Natural killer cell (primary cell): ENCODE data around the gene PON3. TPM values are rescaled to one million over a fixed set of nuclear protein-coding genes. Genes with fewer than 3 reads are reported as not detected.

Experiments used
- ATAC-seq, 3 donors: fragments of 150-1000 bp in 2 of 3; fragments of 200-7000 bp in 1 of 3; cut with Tn5 transposase; 1 replicate in 1 of 3; 2 replicates in 2 of 3; pipeline ENCODE4 v1.10.0; 2021; ENCODE audit warnings: mild to moderate bottlenecking in 2 of 3, moderate library complexity in 2 of 3
- DNase-seq, 2 donors: peaks; one replicate each; pipeline versions ENCODE4 v3.0.0 to v3.0.0-alpha.2; 2013 to 2021; ENCODE audit warnings: mixed read lengths in 1 of 2
- H3K27ac ChIP-seq: one replicate; pipeline ENCODE4 v1.5.1; 2013; ENCODE audit warnings: mild to moderate bottlenecking, low read length
- H3K27me3 ChIP-seq: one replicate; pipeline ENCODE4 v1.6.1; 2013; ENCODE audit warnings: low read length; ENCODE audit not compliant: control insufficient read depth, insufficient read depth
- H3K36me3 ChIP-seq: one replicate; pipeline ENCODE4 v1.6.1; 2013; ENCODE audit warnings: low read length; ENCODE audit not compliant: control insufficient read depth, insufficient read depth
- H3K4me1 ChIP-seq: one replicate; pipeline ENCODE4 v1.6.1; 2013; ENCODE audit warnings: low read length; ENCODE audit not compliant: control insufficient read depth, insufficient read depth
- H3K4me3 ChIP-seq: one replicate; pipeline ENCODE4 v1.5.1; 2013; ENCODE audit warnings: low read length
- H3K9me3 ChIP-seq: one replicate; pipeline ENCODE4 v1.6.1; 2013; ENCODE audit warnings: low read length; ENCODE audit not compliant: control insufficient read depth, insufficient read depth
- H3K27ac Mint-ChIP-seq, 2 donors: one replicate each; pipeline ENCODE4 v1.8.0; 2022; ENCODE audit warnings: mild to moderate bottlenecking in 2 of 2, mixed read lengths in 2 of 2, moderate library complexity in 1 of 2
- H3K27me3 Mint-ChIP-seq, 2 donors: one replicate each; pipeline ENCODE4 v1.8.0; 2022; ENCODE audit warnings: low read depth in 2 of 2, mixed read lengths in 2 of 2
- H3K36me3 Mint-ChIP-seq: one replicate; pipeline ENCODE4 v1.8.0; 2022; ENCODE audit warnings: mixed read lengths
- H3K4me1 Mint-ChIP-seq, 2 donors: one replicate each; pipeline ENCODE4 v1.8.0; 2022; ENCODE audit warnings: mixed read lengths in 2 of 2
- H3K4me3 Mint-ChIP-seq: one replicate; pipeline ENCODE4 v1.8.0; 2022; ENCODE audit warnings: mild to moderate bottlenecking, moderate library complexity, mixed read lengths
- H3K9me3 Mint-ChIP-seq, 2 donors: one replicate each; pipeline ENCODE4 v1.8.0; 2022; ENCODE audit warnings: mixed read lengths in 2 of 2
- CTCF ChIP-seq: fragments of 200-600 bp; IDR thresholded peaks from one replicate; pipeline ENCODE4 v1.8.0; 2022; ENCODE audit warnings: antibody characterized with exemption
- WGBS: methylation state at CpG from one replicate; pipeline ENCODE4 v1.1.7; 2013; ENCODE audit warnings: missing lambda C conversion rate; ENCODE audit not compliant: insufficient coverage; 5-methylcytosine and 5-hydroxymethylcytosine counted together
- intact Hi-C: fragments of 100-400 bp; cut with micrococcal nuclease; formaldehyde crosslinking; loops from one replicate; pipeline ENCODE4 v1.14.2; 2022
- total RNA-seq, 4 donors: library from RNA; stranded (reverse); fragments of 120-200 nt in 1 of 4; gene quantifications; one replicate each; pipeline versions ENCODE4 v1.2.3 to v1.2.4, GENCODE V29; 2013 to 2022

PON3 gene
- total RNA-seq, 3 donors from 2014 or later (not counting 1 experiment from before 2014, with no cell fraction given) = not detected

DNA sequence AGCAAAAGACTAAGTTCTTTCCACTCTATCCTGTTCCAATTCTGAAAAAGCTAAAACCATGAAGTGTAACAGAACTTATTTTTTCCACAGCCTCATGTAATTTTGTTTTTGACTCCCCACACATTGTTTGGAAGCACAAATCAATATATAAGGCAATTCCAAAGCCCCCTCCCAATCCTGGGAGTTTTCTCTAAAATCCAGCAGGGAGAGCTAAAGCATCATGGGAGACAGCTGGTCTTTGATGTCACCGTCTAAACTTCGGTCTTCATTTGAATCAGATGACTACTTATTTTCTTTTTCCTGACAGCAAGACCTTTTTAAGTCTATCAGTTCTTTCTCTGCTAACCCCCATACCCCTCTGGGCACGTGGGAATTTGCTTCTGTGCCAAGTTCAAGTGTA is 38.6 kb downstream of the PON3 start:
- WGBS = 73% methylated on average over 3 of the region's 3 CpGs
- Histone ChIP-seq H3K27me3 (no peaks in the 10 kb centered on the region), H3K36me3 (no peaks in the 10 kb centered on the region), H3K4me3 (no peak overlapping the region), H3K4me1 (no peaks in the 10 kb centered on the region), H3K27ac (no peak overlapping the region), H3K9me3 (no peaks in the 10 kb centered on the region)
- H3K9me3 Mint-ChIP-seq = no peaks in the 10 kb centered on the region
- no peak for TF ChIP-seq CTCF
- DNase-seq (no peak), ATAC-seq (no peak)
- H3K4me3 Mint-ChIP-seq = no peak overlapping the region
- H3K27ac Mint-ChIP-seq = no peak overlapping the region
- no peaks in the 10 kb centered on the region for H3K4me1 Mint-ChIP-seq
- no peaks in the 10 kb centered on the region for H3K36me3 Mint-ChIP-seq
- H3K27me3 Mint-ChIP-seq = peaks cover 8 to 14% of the 10 kb centered on the region in 2 donors
- intact Hi-C loops = no loop called here

DNA sequence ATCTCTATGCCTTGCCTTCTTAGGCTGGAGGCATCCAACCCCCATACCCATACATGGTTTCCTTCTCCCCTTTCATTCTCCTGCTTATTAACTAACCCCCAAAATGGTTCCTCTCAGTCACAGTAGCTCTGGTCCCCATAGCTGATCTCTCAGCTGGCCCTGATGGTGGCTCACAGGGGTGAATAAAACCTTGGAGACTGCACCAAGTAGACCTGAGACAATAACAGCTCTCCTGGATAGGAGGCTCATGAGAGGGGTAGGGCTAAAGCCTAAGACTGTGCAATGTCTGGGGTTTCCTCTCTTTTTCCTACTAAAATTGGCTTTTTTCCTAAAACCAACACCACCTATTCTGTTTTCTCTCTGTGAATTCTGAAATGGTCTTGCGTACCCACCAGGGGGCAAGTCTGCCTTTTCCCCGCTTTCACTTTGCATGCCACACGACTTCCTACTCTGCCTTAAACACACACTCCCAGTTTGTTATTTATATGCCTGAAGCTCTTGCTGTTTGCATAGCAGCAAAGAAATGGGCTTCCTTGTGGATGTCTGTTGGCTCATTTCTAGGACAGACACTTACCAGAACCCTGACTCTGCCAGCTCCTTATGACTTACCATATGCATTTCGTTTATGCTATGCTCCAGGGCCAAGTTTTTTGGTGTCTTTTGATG is 53.4 kb downstream of the PON3 start:
- 92% methylated on average over 4 of the region's 4 CpGs for WGBS
- no peaks in the 10 kb centered on the region for H3K36me3 ChIP-seq
- DNase-seq = no peak
- Mint-ChIP-seq H3K4me3 (no peak overlapping the region), H3K4me1 (no peaks in the 10 kb centered on the region), H3K27ac (no peak overlapping the region), H3K27me3 (peaks cover 0 to 22% of the 10 kb centered on the region in 2 donors), H3K9me3 (no peaks in the 10 kb centered on the region), H3K36me3 (no peaks in the 10 kb centered on the region)
- intact Hi-C loops = no loop called here
- no peak for TF ChIP-seq CTCF
- H3K9me3 ChIP-seq = no peaks in the 10 kb centered on the region
- ATAC-seq = no peak
- H3K4me1 ChIP-seq = no peaks in the 10 kb centered on the region
- no peak overlapping the region for H3K4me3 ChIP-seq
- no peaks in the 10 kb centered on the region for H3K27me3 ChIP-seq
- no peak overlapping the region for H3K27ac ChIP-seq

DNA sequence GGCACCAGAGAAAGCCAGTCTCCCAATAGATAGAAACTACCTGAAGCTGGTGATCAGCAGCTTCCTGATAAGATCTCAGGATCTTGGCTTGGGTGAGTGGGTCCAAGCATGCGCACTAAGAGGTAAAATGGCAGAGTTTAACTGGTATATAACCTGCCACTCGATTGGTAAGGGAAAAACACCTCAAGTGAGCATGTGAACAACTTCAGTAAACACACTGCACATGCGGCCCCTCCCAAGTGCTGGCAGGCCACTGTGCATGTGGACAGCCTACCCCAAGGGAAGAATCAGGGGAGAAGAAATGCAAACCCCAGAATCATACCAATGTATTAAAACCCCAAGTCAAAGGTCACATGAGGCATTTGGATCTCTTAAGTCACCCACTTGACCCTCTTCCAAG is 54.1 kb downstream of the PON3 start:
- DNase-seq (no peak), ATAC-seq (no peak)
- no peaks in the 10 kb centered on the region for H3K36me3 ChIP-seq
- intact Hi-C loops = no loop called here
- H3K27me3 ChIP-seq = no peaks in the 10 kb centered on the region
- no peaks in the 10 kb centered on the region for H3K9me3 ChIP-seq
- Mint-ChIP-seq H3K27ac (no peak overlapping the region), H3K4me3 (no peak overlapping the region), H3K36me3 (no peaks in the 10 kb centered on the region), H3K9me3 (no peaks in the 10 kb centered on the region), H3K4me1 (no peaks in the 10 kb centered on the region), H3K27me3 (peaks cover 0 to 22% of the 10 kb centered on the region in 2 donors)
- no peak overlapping the region for H3K27ac ChIP-seq
- WGBS = 92% methylated on average over 3 of the region's 3 CpGs
- H3K4me1 ChIP-seq = no peaks in the 10 kb centered on the region
- H3K4me3 ChIP-seq = no peak overlapping the region
- TF ChIP-seq CTCF = no peak

GRCh38 chr7:95340491-95340890 is 55.7 kb downstream of the PON3 start:
- no peaks in the 10 kb centered on the region for H3K4me1 ChIP-seq
- H3K4me1 Mint-ChIP-seq = no peaks in the 10 kb centered on the region
- H3K36me3 ChIP-seq = no peaks in the 10 kb centered on the region
- H3K36me3 Mint-ChIP-seq = no peaks in the 10 kb centered on the region
- H3K27me3 ChIP-seq = no peaks in the 10 kb centered on the region
- no peak overlapping the region for H3K27ac ChIP-seq
- no peak for TF ChIP-seq CTCF
- DNase-seq (no peak), ATAC-seq (no peak)
- H3K9me3 ChIP-seq = no peaks in the 10 kb centered on the region
- WGBS = 88% methylated on average over 2 of the region's 2 CpGs
- H3K4me3 ChIP-seq = no peak overlapping the region
- H3K27me3 Mint-ChIP-seq = peaks cover 0 to 22% of the 10 kb centered on the region in 2 donors
- no peak overlapping the region for H3K27ac Mint-ChIP-seq
- no peaks in the 10 kb centered on the region for H3K9me3 Mint-ChIP-seq
- intact Hi-C loops = no loop called here
- no peak overlapping the region for H3K4me3 Mint-ChIP-seq
